Stimulated activated CD4-positive, alpha-beta T cell treated with anti-CD3 and anti-CD28 coated beads, Interleukin-4, amount 100 ng/mL, for 24 hours (primary cell): ENCODE data around the gene HSPA2.
A peak's percentile ranks its signal among the peaks of the same experiment; 100 is the strongest.
"Not testable (repeated sequence)": the region's sequence is repeated elsewhere in the genome, so short reads cannot be mapped to it uniquely, and the experiment has no call there.

Experiments used
- DNase-seq: peaks from one replicate; pipeline ENCODE4 v3.0.0-alpha.2; 2020

Gene HSPA2

DNA sequence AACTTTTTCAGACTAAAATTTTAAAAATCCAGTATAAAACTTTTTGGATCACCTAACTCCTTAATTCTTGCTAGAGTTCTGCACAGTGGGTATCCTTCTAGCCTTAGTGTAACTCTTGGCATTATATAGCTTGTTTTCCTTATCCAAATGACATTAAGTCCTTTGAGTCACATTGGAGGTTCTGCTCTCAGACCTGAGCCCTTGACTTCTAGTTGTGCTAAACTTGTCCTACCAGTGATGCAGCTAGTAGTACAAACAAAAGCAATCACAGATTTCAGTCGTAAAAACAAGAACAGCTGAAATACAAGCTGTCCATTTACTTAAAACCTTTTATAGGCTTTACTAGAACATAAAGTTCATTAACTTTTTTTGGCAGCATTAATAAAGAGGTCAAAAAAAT, 25.5 kb upstream of the HSPA2 start:
- DNase-seq = no peak

DNA sequence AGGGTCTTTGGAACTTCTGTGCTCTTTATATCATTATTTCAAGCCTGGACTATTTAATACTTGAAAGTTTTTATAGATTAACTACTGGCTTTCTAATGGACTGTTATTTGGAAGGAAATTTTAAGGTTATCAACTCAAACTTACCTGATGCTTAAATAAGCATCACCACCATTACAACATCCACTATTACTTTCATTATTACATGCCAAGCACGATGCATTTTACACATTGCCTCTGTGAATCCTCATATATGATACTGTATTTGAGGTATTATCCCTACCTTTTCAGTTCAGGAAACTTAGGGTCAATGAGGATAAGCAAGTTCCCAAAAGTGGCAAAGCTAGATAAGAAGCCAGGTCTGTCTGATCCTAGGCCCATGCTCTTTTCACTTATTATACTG, 23.6 kb upstream of the HSPA2 start:
- no peak for DNase-seq

DNA sequence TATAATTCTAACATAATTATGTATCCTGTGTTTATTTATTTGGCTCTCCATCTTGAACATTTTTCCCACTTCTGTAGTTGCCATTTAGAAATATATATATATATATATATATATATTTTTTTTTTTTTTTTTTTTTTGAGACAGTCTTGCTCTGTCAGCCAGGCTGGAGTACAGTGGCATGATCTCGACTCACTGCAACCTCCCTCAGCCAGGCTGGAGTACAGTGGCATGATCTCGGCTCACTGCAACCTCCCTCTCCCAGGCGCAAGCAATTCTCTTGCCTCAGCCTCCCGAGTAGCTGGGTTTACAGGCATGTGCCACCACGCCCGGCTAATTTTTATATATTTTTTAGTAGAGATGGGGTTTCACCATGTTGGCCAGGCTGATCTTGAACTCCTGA, 22.9 kb upstream of the HSPA2 start:
- DNase-seq = not testable (repeated sequence)

DNA sequence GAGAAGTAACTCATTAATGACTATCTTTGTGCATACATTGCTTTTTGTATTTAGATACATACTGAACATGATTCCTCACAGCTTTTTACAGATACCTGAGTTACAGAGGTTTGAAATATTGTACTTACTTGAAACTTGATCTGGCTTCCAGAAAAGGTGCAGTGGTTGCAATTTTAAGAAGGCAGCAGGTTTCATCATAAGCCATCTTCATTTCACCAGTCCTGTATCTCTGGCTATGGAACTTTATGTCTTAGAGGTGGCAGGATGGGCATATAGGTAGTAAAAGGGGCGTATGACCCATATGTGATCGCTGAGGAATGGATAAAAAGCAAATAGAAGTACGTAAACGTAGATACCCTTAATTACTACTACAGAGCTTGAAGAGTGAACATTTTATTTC, 22.3 kb upstream of the HSPA2 start:
- no peak for DNase-seq

GRCh38 chr14:64520699-64521098, 19.8 kb upstream of the HSPA2 start:
- DNase-seq = no peak

DNA sequence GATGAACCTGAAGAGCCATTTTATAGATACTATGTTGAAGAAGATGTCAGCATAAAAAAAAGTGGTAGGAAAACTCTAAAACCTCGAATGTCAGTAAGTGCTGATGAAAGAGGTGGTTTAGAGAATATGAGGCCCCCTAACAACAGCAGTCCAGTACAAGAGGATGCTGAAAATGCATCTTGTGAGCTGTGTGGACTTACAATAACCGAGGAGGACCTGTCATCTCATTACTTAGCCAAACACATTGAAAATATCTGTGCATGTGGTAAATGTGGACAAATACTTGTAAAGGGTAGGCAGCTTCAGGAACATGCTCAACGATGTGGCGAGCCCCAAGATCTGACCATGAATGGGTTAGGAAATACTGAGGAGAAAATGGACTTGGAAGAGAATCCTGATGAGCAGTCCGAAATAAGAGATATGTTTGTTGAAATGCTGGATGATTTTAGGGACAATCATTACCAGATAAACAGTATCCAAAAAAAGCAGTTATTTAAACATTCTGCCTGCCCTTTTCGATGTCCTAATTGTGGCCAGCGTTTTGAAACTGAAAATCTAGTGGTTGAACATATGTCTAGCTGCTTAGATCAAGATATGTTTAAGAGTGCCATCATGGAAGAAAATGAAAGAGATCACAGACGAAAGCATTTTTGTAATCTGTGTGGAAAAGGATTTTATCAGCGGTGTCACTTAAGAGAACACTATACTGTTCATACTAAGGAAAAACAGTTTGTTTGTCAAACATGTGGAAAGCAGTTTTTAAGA, 17.8 kb upstream of the HSPA2 start:
- DNase-seq = no peak

- no peak for DNase-seq
Observed at GRCh38 chr14:64525354-64525753, 15.2 kb upstream of the HSPA2 start.

- no peak for DNase-seq
Observed at GRCh38 chr14:64531567-64531966, 9.0 kb upstream of the HSPA2 start.

DNA sequence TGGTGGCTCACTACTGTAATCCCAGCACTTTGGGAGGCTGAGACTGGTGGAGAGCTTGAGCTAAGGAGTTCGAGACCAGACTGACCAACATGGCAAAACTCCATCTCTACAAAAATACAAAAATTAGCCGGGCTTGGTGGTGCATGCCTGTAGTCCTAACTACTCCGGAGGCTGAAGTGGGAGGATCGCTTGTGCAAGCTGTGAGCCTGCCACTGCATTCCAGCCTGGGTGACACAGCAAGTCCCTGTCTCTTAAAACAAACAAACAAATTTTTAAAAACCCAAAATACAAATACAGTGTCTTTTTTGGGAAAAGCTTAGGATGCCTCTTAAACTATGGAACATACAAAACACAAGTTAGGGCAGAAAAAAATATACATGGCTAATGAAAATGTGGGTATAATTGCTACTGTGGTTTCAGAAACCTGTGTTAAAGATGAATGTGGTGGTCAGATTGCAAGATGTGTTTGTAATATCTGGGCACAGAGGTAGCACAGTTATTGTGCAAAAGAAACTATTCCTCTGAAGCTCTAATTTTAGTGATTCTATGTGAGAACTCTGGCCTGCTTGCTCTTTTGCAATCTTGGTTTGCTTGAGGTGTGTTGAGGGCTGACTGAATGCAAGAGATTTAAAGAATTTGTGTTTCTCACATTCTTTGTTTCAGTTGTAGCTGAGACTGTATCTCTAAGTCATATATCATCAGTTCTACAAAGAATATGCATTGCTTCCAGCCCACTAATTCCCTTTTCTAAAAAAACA, 3.9 kb upstream of the HSPA2 start:
- no peak for DNase-seq

- no peak for DNase-seq
Observed at GRCh38 chr14:64541261-64541971, 875 bp downstream of the HSPA2 start.

DNA sequence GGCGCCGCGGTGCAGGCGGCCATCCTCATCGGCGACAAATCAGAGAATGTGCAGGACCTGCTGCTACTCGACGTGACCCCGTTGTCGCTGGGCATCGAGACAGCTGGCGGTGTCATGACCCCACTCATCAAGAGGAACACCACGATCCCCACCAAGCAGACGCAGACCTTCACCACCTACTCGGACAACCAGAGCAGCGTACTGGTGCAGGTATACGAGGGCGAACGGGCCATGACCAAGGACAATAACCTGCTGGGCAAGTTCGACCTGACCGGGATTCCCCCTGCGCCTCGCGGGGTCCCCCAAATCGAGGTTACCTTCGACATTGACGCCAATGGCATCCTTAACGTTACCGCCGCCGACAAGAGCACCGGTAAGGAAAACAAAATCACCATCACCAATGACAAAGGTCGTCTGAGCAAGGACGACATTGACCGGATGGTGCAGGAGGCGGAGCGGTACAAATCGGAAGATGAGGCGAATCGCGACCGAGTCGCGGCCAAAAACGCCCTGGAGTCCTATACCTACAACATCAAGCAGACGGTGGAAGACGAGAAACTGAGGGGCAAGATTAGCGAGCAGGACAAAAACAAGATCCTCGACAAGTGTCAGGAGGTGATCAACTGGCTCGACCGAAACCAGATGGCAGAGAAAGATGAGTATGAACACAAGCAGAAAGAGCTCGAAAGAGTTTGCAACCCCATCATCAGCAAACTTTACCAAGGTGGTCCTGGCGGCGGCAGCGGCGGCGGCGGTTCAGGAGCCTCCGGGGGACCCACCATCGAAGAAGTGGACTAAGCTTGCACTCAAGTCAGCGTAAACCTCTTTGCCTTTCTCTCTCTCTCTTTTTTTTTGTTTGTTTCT, 1.7 kb downstream of the HSPA2 start:
- no peak for DNase-seq

DNA sequence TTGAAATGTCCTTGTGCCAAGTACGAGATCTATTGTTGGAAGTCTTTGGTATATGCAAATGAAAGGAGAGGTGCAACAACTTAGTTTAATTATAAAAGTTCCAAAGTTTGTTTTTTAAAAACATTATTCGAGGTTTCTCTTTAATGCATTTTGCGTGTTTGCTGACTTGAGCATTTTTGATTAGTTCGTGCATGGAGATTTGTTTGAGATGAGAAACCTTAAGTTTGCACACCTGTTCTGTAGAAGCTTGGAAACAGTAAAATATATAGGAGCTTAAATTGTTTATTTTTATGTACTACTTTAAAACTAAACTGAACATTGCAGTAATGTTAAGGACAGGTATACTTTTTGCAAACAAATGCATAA, 2.3 kb downstream of the HSPA2 start:
- no peak for DNase-seq

DNA sequence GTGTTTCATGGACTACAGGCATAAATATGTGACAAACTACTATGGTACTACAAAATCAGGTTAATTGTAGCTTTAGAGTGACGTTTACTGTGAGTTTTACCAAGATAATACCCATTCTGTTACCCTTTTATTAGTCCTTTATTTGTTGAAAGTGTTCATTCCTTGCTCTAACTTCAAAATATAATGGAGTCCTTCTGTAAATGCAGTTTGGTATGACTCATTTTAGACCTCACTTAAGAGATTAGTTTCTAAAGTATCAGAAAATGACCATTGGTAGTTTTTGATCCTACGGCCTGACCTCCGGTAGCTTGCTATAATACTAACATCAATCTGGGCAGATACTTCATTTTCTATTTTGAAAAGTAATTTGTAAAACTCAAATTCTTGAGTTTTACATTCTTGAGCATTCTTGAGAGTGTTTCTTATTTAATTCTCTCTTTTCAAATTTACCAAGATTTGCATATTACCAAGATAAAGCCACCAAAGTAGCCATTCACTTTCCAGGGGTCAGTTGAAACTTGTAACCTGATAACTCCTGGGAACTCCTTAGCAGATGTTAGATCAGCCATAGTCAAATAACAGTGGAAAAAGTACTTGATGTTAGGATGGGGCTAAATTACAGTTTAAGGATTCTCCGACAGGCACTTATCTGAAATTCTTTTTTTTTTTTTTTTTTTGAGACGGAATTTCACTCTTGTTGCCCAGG, 4.2 kb downstream of the HSPA2 start:
- no peak for DNase-seq

- no peak for DNase-seq
Observed at GRCh38 chr14:64549016-64549415, 8.5 kb downstream of the HSPA2 start.

DNA sequence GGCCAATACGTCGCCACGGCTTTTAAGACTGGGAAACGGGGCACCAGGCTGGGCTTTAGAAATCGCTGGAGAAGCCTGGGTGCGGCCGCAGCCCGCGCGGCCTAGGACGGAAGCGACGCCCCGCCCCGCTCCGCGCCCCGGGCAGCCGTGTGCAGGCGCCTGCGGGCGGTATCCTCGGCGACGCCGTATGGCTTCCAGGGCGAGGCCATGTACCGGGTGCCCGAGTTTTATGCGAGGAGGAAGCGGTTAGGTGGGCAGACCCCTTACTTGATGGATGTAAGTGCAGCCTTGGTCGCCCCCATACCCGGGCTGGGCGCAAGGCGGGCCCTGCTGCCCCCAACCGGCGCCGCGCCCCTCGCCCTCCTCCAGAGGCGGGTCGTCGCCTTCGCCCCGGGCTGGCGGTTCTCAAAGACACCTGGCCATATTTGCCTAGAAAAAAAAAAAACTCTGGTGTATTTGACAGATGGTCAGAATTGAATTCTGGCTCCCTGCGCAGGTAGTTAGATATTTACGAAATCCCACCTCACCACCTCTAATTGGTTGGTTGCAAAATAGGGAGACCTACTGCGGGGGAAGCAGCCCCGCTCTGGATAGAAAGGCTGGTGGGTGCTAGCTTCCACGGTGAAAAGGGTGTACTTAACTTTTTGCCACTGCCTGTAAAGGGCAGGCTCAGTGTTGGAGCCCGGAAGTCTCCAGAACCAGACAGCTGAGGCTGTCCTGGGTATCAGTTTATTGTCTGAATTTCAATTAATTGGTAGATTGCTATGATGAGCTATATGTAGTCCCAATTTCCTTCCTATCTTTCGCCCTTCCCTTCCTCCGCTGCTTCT, 9.5 kb downstream of the HSPA2 start, which contains the start of gene PPP1R36:
Gene PPP1R36 (plus strand): TSS at position 171 of the 830 bp plus-strand sequence. CDS start 37 bp downstream, at position 208.
- peak; percentile 40 for DNase-seq

GRCh38 chr14:64550621-64551333, 10.2 kb downstream of the HSPA2 start:
- no peak for DNase-seq

DNA sequence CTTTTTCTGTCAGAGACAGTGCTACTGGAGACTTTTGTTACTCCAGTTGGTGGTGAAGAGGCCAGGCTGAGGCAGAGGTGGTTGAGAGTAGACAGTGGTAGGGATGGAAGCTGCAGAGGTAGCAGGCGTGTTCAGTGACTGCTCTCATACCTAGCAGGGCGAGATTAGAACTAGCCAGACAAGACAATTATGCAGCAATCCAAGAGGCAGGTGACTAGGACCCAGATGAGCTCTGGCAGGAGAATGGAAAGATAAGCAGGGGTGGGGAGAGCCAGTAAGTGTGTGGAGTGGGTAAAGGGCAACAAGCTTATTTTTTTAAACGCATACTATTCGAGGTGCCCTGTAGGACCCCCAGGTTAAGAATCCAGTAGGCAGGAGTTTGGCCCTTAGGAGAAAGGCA, 14.0 kb downstream of the HSPA2 start:
- no peak for DNase-seq

DNA sequence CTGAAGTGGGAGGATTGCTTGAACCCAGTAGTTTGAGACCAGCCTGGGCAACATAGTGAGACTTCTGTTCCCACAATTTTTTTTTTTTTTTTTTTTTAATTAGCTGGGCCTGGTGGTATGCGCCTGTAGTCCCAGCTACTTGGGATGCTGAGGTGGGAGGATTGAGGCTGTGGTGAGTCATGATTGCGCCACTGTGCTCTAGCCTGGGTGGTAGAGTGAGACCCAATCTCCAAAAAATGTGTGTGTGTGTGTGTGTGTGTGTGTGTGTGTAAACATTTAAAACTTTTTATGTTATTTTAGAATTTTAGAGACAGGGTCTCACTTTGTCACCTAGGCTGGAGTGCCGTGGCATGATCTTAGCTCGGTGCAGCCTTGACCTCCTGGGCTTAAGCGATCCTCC, 16.0 kb downstream of the HSPA2 start:
- DNase-seq = no peak

DNA sequence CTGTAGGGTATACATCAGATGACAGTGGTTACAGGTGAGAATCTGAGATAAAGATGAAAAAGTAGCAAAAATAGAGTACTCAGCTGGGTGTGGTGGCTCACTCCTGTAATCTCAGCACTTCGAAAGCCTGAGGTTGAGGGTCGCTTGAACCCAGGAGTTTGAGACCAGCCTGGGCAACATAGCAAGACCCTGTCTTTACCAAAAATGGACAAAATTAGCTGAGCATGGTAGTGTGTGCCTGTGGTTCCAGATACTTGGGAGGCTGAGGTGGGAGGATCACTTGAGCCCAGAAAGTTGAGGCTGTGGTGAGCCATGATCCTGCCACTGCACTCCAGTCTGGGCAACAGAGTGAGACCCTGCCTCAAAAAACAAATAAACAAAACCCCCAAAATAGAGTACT, 17.7 kb downstream of the HSPA2 start:
- not testable (repeated sequence) for DNase-seq

GRCh38 chr14:64561631-64562030, 21.1 kb downstream of the HSPA2 start:
- DNase-seq = no peak

DNA sequence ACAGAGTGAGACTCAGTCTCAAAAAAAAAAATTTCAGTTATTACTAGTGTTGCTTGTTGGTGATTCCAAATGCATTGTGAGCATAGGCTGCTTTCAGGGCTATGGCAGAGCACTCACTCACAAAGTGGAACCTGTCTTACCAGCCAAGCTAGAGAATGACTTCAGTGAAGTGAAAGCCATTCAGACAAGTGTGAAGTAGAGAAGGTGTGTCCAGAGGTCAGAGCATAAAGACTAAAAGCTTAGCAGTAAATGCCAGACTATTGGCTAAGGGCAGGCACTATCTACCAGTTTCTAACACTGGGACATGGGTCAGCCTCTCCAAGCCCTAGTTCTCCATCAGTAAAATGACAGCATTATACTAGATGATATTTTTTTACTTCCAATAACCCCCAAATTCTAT, 21.9 kb downstream of the HSPA2 start:
- DNase-seq = no peak
